ENCODE measurements around the gene STK39.

Gene STK39

GRCh38 chr2:168034616-168035015 is 212.8 kb downstream of the STK39 start:
- no peak for DNase-seq

- DNase-seq, result no peak
Observed at GRCh38 chr2:168033966-168034365, 213.4 kb downstream of the STK39 start.

DNA sequence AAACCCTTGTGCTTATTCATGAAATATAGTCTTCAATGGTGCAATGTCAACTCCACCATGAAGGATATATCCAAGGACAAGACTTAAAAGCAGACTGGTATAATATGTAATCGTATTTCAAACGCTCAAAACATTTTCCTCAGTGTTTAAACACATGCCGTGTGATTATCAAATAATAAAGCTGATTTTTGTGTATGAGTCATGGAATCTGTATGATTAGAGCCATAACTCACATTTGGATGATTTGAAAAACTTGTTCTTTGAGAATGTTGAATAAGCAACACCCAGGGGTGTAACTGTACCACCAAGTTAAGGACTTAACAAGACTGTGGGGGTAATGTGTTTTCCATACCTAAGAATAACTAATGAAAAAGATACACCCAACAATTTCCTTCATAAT is 215.3 kb downstream of the STK39 start:
- no peak for DNase-seq

- no peak for DNase-seq
Observed at GRCh38 chr2:168030862-168031624, 216.4 kb downstream of the STK39 start.

DNA sequence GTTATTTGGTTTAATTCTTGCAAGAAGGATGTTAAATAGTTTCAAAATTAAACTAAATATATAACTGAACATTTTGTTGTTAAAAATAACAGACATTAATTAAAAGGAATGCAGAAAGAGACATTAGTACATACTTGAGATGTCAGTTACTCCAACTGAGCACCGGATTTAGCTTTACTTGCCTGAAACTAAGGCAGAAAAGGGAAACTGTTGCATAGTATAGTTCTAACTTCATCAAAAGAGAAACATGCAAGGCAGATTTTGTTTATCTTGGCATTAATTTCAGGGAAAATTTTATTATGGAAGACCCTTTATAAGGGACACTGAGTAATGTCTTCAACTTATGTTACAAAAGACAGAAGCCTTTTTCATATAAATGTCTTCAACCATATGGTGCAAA is 218.3 kb downstream of the STK39 start:
- DNase-seq, result no peak

DNA sequence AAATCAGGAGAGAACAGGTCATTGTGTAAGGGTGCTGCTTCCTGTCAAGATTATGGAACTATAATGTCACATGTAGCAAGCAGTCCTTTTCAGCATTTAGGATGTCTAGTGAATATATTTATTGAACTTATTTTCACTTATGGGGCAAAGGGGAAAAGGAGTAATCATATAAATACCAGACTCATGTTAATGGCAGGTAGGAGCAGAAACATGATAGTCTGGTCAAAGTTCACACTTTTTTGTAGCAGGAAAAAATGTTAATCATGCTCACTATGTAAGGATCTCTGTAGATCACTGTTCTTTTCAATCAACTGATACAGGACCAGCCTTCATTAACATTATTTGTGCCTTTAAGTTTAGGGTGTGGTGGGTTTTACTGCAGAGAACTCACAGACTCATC is 219.0 kb downstream of the STK39 start:
- no peak for DNase-seq

DNA sequence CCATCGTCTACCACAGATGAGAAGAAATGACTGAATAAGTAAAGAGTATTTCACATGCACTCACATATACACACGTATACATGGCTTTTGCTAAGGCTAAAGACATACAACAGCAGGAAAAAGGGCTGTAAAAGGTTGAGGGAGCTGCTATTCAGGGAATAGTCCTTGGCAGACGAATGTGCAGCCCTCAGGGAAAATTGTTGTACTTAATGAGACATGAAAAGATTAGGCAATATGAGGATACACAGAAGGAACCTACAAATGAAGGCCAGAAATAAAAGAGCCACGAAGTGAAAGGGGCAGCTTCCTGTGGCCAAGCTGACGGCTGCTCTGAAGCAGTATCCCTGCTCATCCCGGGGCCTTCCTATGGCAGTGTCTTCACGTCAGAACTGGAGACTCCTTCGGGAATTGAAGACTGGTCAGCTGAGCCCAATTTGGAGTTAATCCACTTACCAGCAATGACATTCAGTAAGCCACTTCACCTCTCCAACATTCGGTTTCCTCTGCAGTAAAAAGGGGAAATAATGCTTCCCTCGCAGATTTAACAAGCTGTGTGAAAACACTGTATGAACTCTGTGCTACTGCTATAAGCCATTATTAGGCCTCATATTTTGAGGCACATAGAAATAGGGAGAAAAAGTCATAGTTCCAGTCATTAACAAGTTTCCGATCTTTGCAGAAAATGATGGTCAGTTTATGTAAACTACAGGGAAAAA is 221.8 kb downstream of the STK39 start:
- DNase-seq, result peak; percentile 5

DNA sequence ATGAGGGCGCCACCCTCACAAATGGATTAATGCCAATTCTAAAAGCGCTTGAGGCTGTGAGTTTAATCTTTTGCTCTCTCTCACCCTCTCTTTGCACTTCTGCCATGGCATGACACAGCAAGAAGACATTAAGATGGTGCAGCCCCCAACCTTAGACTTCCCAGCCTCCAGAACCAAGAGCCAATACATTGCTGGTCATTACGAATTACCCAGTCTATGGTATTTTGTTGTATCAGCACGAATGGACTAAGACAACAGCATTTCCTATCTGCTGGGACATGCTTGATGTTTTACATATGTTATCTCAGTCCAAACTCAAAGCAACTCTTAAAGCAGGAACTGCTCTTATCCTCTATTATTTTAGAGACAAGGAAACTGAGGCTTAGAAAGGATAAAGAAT is 222.9 kb downstream of the STK39 start:
- DNase-seq, result no peak

GRCh38 chr2:168021800-168022587 is 225.4 kb downstream of the STK39 start:
- no peak for DNase-seq

DNA sequence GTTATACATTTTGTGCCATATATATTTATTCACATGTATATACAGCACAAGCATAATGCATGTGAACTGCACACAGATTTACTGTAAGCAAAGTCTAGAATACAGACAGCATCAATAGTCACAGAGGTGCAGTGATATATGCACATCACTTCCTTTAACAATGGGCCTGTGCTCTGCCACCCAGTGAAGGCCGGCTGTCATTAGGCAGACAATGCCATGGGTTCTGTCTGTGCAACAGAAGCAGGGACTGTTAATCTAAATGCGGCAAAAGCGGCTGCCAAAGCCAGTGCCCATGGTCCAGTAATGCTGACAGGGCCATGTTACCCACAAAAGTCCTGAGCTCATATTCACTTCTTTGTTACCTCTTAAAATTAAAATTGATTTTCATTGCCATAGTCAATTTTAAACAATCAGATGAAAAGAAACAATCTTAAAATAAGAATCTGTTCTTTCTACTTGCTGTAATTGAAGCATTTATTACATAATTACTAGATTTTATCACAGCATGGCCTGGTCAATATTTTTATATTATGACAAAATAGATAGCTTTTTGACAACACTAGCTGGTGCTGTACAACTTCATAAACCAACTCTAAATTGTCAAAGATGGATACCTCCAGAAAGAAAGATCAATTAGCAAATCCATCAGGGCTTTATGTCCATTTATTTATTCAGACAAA is 232.0 kb downstream of the STK39 start:
- no peak for DNase-seq

- DNase-seq, result no peak
Observed at GRCh38 chr2:168009900-168010299, 237.5 kb downstream of the STK39 start.

DNA sequence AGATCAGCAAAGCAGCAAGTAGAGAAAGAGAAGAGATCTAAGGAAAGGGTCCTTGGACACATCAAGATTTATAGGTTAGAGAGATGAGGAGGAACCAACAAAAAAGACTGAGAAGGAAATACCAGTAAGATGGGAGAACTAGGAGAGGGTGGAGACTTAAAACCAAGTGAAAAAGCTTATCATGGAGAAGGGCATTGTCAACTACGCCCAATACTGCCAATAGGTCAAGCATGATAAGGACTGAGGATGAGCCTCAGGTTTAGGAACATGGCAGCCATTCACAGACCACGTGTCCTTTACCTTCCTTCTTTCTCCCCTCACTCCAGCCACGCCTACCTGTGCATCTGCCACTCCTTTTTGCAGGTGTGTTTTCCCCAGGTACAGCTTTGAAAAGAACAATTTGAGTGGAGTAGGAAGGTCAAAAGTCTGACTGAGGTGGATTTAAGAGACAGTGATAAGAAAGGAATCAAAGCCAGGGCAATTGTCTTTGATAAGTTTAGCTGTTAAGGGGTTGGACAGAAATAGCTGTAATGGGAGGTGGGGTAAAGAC is 238.7 kb downstream of the STK39 start:
- DNase-seq, result no peak

DNA sequence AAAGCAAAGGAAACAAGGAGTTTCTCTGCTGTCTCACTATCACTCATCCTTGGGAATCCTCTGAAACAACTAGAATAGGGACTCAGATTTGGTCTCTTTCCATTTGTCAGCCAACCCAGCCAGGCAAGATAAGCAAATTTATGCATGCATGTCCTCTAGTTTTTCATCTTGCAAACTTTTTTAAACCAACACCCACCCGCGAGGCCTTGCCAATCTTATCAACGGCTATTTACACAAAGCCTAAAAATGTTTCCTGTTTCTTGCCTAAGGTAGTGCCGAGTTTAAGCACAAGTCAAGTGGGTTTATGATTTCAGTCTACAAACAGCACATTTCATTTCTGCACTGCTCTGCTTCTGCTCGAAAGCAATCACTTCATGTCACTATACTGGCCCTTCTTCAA is 240.9 kb downstream of the STK39 start:
- DNase-seq, result no peak

GRCh38 chr2:168005586-168005985 is 241.8 kb downstream of the STK39 start:
- no peak for DNase-seq

DNA sequence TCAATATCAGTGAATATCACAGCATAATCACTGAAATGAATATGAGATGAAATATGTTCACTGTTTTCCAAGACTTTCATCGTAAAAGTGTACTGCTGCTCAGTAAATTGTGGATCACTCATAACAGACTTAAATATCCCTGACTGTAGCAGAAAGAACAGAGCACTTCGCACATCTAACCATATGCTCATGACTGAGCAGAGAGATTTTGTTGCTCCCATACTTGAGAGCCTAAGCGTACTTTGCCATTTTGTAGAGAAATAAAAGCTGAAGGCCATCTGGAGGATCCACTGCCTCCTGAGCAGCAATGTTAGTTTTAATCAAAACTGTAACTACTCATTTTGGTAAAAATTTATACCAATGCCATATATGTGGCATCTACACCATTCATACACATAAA is 243.5 kb downstream of the STK39 start:
- DNase-seq, result no peak

DNA sequence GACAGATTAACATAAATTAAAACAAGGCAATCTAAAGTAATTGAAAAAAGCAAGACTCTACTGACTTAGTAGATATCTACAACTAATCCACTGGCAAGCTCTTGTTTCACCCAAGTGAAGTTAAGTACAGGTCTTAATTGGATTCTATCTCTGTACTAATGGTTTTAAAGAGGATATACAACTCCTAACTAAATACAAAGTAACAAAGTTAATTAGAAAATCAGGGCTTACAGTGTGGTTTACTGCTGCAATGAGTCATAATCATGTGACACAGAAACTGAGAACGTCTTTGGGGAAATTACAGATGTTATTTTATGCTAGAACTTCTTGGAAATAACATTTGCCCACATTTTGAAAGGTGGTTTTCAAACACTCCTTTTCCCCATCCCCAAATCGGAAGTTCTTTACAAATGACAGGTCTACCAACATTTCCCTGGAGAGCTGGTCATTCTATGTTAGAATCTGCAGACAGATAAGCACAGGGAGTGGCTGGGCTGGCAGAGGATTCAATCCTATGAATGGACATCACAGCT is 245.3 kb downstream of the STK39 start:
- no peak for DNase-seq

DNA sequence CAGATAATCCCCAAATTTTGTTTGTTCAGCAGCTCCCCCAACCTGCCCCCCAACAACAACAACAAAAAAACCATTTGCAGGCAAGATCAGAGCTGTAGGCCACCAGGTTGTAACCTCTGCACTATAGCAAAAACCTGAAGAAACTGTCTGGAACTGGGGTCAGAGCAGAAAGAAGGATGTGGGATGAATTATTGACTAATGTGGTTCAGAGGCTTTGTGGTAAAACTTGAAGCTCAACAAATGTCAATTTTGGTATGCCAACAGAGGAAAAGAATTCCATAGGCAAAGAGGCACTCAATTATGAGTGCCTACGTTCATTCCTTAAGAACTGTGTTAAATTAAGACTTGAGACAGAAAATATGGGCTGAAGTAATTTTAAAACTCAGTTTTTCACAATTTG is 255.1 kb downstream of the STK39 start:
- DNase-seq, result no peak

- no peak for DNase-seq
Observed at GRCh38 chr2:167990062-167990461, 257.3 kb downstream of the STK39 start.

- DNase-seq, result no peak
Observed at GRCh38 chr2:167988296-167988695, 259.1 kb downstream of the STK39 start.

- DNase-seq, result no peak
Observed at GRCh38 chr2:167987558-167987957, 259.8 kb downstream of the STK39 start.

DNA sequence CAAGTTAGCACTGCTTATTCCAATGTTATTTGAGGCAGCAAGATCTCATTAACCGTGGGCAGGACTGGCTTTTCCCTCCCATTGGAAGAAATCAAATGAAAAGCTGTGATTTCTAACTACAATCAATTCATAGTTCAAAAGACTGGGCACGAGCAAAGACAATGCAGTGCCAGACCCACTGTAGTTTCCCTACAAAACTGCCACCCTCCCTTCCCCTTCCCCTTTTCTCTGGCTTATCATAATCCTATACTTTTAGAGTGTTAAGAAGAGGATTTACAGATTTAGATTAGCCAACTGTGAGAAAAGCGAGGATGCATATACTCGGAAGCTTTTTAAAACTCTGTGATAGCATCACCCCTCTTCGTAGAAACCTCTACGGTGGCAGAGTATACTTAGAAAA is 260.4 kb downstream of the STK39 start:
- DNase-seq, result no peak

GRCh38 chr2:167986223-167986622 is 261.2 kb downstream of the STK39 start:
- no peak for DNase-seq

DNA sequence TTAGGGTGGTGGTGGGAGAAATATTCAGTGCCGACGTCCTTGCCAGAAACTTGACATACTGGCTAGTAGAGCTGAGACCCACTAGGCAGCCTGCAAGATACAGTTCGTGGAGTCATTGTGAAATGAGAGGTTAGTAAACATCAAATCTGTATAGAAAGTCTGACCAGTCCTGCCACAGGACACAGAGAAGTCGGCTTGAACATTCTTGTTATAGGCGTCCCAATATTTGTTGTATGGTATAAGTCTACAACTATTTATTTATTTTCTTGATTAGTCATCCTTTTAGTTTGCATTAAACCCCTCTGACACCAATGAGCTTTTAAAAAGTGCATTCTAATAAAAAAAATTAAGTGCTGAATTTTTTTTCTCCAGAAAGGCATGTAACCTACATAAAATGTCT is 265.4 kb downstream of the STK39 start:
- no peak for DNase-seq

Data from GDM1 (cell line).